ENCODE data around the gene INHBE.

DNA sequence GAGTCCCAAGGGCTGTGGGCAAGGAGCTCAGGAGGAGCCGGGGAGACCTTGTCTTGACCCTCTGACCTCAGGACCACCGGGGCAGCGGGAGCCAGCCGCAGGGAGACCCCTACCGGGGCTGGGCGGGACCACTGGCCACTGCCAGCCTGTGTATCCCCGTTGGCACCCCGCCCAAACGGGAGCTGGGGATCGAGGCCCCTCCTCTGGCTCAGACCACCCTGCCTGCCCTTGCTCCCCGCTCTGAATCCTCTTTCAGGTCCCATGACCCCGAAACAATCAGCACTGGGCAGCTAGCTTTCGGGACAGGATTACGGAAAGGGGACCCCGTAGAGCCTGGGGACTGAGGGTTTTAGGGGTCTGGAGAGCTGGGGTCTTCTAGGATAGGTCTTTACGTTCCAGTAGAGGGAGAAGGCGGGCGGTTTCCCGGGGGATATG lies 5.8 kb downstream of the INHBE start:
- no peak for TF ChIP-seq EZH2 (IDR thresholded peaks at IDR 0.05; ENCODE audit: borderline replicate concordance, low read length)
- TF ChIP-seq, protein P1, sequence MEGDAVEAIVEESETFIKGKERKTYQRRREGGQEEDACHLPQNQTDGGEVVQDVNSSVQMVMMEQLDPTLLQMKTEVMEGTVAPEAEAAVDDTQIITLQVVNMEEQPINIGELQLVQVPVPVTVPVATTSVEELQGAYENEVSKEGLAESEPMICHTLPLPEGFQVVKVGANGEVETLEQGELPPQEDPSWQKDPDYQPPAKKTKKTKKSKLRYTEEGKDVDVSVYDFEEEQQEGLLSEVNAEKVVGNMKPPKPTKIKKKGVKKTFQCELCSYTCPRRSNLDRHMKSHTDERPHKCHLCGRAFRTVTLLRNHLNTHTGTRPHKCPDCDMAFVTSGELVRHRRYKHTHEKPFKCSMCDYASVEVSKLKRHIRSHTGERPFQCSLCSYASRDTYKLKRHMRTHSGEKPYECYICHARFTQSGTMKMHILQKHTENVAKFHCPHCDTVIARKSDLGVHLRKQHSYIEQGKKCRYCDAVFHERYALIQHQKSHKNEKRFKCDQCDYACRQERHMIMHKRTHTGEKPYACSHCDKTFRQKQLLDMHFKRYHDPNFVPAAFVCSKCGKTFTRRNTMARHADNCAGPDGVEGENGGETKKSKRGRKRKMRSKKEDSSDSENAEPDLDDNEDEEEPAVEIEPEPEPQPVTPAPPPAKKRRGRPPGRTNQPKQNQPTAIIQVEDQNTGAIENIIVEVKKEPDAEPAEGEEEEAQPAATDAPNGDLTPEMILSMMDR (IDR thresholded peaks at IDR 0.05; ENCODE audit: low read length) = no peak
